HG03108 (cell line): ENCODE results near the gene BMP8B.
"Not testable (repeated sequence)": the region's sequence is repeated elsewhere in the genome, so short reads cannot be mapped to it uniquely, and the experiment has no call there.

Source experiments
- ATAC-seq: cut with Tn5 transposase; IDR thresholded peaks from one replicate; pipeline ENCODE4 v1.9.1; 2021; ENCODE audit warnings: moderate library complexity; ENCODE audit not compliant: unreplicated experiment

BMP8B gene

GRCh38 chr1:39788758-39789570, at the start of gene BMP8B:
Gene BMP8B, minus strand, starts transcription at chr1:39788865. Its CDS starts 380 bp downstream, at chr1:39788485.
- peak; percentile 65 for ATAC-seq

GRCh38 chr1:39836595-39837110, 48.0 kb upstream of the BMP8B start:
- ATAC-seq, result no peak

GRCh38 chr1:39835935-39836594, 47.4 kb upstream of the BMP8B start:
- ATAC-seq, result no peak

GRCh38 chr1:39835110-39835509, 46.4 kb upstream of the BMP8B start:
- no peak for ATAC-seq

- no peak for ATAC-seq
Observed at GRCh38 chr1:39833621-39834385, 45.1 kb upstream of the BMP8B start.

GRCh38 chr1:39833121-39833520, 44.5 kb upstream of the BMP8B start:
- no peak for ATAC-seq

GRCh38 chr1:39832294-39832693, 43.6 kb upstream of the BMP8B start:
- ATAC-seq, result no peak

- no peak for ATAC-seq
Observed at GRCh38 chr1:39829791-39830533, 41.3 kb upstream of the BMP8B start.

GRCh38 chr1:39828734-39829133, 40.1 kb upstream of the BMP8B start:
- no peak for ATAC-seq

- not testable (repeated sequence) for ATAC-seq
Observed at GRCh38 chr1:39828255-39828654, 39.6 kb upstream of the BMP8B start.

- no peak for ATAC-seq
Observed at GRCh38 chr1:39827201-39827600, 38.5 kb upstream of the BMP8B start.

- no peak for ATAC-seq
Observed at GRCh38 chr1:39826583-39826982, 37.9 kb upstream of the BMP8B start.

GRCh38 chr1:39825432-39825941, 36.8 kb upstream of the BMP8B start:
- ATAC-seq, result no peak

GRCh38 chr1:39823450-39823849, 34.8 kb upstream of the BMP8B start:
- ATAC-seq, result not testable (repeated sequence)

GRCh38 chr1:39822146-39822545, 33.5 kb upstream of the BMP8B start:
- no peak for ATAC-seq

GRCh38 chr1:39819091-39819812, 30.6 kb upstream of the BMP8B start:
- no peak for ATAC-seq

GRCh38 chr1:39818482-39818881, 29.8 kb upstream of the BMP8B start:
- no peak for ATAC-seq

- peak; percentile 77 for ATAC-seq
Observed at GRCh38 chr1:39817091-39817932, 28.6 kb upstream of the BMP8B start.
